Measurements from ENCODE around the gene RPS6KA3. TPM values are rescaled to one million over a fixed set of nuclear protein-coding genes. Genes with fewer than 3 reads are reported as not detected.

The RPS6KA3 gene
- total RNA-seq, 4 donors from 2014 or later: 39.5 to 90.3 (median 55.1) TPM

DNA sequence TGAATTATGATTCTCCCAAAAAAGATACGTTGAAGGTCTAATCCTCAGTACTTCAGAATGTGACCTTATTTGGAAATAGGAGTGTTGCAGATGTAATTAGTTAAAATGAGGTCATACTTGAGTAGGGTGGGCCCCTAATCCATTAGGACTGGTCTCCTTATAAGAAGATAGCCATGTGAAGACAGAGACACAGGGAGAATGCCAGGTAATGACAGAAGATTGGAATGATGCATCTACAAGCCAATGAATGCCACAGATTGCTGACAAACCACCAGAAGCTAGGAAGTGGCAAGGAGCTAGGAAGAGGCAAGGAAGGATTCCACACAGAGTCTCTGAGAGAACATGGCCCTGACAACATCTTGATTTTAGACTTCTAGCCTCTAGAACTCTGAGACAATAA is 7.4 kb upstream of the RPS6KA3 start:
- ATAC-seq (ENCODE audit: low FRiP score) (no peak), DNase-seq (ENCODE audit: low spot score) (no peak)
- no peak for TF ChIP-seq CTCF (IDR thresholded peaks at IDR 0.05)

DNA sequence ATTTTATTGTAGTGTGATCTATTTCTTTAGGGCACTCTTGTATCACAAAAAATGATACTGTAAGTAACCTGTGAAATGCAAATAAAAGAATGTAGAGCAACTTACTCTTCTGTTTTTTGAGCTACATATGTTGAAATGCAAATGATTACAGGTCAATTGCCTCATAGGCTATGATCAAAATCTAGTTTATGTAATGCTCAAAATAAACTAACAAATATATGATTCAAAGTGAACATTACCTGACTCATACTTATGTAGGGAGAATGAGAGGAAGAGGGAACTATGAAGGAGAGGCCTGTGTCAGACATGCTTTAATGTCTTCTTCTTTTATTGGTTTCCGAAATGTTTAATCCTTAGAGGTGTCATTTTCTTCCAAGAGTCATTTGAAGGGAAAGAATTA is 5.0 kb upstream of the RPS6KA3 start:
- DNase-seq (ENCODE audit: low spot score) (no peak), ATAC-seq (ENCODE audit: low FRiP score) (no peak)
- TF ChIP-seq CTCF (IDR thresholded peaks at IDR 0.05): no peak

DNA sequence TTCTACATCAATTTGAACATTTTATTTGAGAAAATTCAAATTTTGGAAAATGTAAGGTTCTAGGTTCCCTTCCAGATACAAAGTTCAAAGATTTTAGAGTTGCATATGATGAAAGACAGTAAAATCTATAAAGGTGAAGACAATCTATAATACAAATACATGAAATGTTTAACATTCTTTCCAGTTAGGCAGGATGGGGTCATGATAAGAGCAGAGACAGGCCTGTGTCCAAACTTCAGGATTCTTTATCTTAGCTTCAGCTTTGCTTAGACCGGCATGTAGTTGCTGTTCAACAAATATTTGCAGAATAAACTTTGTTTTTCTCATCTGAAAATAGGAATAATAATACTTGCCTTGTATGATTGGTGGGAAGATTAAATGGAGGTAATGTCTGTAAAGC is 4.5 kb upstream of the RPS6KA3 start:
- no peak for ATAC-seq (ENCODE audit: low FRiP score)
- TF ChIP-seq CTCF (IDR thresholded peaks at IDR 0.05): no peak
- DNase-seq (ENCODE audit: low spot score): no peak

DNA sequence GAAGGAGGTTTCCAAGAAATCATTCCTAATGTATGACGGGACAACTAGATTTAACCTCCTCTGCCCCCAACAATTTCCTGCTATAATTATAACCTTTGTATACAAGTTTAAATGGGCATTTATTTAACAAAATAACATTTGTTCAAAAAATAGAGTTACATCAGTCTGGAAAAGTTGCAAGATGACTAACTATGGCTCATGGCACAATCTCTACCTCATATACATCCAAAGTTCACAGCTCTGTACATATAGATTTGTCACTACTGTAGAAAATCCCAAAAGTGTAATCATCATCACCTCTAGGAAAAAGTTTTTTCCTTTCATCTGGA is 3.8 kb upstream of the RPS6KA3 start:
- TF ChIP-seq CTCF (IDR thresholded peaks at IDR 0.05): no peak
- no peak for DNase-seq (ENCODE audit: low spot score)
- ATAC-seq (ENCODE audit: low FRiP score): no peak

DNA sequence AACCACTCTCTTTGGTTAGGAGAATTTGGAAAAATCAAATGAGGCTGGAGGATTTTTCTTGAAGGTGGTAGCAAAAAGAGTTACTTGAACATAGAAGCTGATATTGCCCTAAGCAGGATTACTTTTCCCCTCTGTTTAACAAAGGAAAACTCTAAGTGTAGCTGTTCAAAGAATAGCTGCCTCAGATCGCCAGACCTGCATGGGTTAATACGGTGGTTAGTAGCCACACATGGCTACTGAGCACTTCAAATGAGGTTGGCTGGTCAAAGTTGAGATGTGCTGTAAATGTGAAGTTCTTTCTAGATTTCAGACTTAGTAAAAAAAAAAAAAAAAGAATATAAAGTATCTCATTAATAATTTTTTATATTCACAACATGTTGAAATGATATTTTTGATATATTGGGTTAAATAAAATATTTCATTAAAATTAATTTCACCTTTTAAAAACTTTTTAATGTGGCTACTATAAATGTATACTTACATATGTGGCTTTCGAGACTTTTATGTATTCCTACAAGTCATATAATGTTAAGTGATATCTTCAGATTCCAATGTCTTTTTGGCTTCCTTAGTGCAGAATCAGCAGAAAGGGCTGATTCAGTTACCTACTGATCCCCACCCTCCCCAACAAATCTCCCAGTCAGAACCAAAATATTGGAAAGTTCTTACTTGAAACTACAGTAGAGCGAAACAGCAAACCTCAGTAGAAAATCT is 3.3 kb upstream of the RPS6KA3 start:
- no peak for TF ChIP-seq CTCF (IDR thresholded peaks at IDR 0.05)
- DNase-seq (ENCODE audit: low spot score): no peak
- ATAC-seq (ENCODE audit: low FRiP score): no peak

GRCh38 chrX:20267931-20268701 is 1.4 kb upstream of the RPS6KA3 start:
- ATAC-seq (ENCODE audit: low FRiP score): no peak
- no peak for TF ChIP-seq CTCF (IDR thresholded peaks at IDR 0.05)

DNA sequence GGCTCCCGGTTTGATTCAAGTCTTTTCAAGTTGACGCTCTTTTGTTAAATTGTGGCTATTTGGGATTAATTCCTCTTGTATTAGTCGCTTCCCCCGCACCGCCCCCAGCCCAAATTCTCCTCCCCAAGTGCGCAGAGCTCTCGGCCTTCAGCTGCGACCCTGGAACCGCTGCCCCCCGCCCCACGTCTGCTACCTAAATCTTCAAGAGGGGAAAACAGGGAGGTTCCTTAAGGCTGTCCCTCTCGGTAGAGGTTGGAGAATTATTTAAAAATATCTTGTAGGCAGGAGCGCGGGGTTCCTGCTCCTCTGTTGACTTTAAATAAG is 860 bp upstream of the RPS6KA3 start:
- no peak for ATAC-seq (ENCODE audit: low FRiP score)
- no peak for TF ChIP-seq CTCF (IDR thresholded peaks at IDR 0.05)
- DNase-seq (ENCODE audit: low spot score): no peak

More at GRCh38 chrX:20267931-20268701, 1.4 kb upstream of the RPS6KA3 start:
- no peak for DNase-seq (ENCODE audit: low spot score)

All from omental fat pad (tissue), 4 donors.